HG03045 (cell line): ENCODE results near the gene C17orf107.
A peak's percentile ranks its signal among the peaks of the same experiment; 100 is the strongest.

ENCODE experiments used
- ATAC-seq: cut with Tn5 transposase; IDR thresholded peaks from one replicate; pipeline ENCODE4 v1.9.1; 2021; ENCODE audit warnings: mild to moderate bottlenecking, moderate library complexity; ENCODE audit not compliant: unreplicated experiment

Gene C17orf107

GRCh38 chr17:4934173-4934979, 35.0 kb downstream of the C17orf107 start:
- no peak for ATAC-seq

GRCh38 chr17:4935650-4936049, 36.3 kb downstream of the C17orf107 start:
- ATAC-seq: no peak

- no peak for ATAC-seq
These were observed 37.1 kb downstream of the C17orf107 start for GRCh38 chr17:4936436-4936835.

GRCh38 chr17:4937553-4937952, 38.2 kb downstream of the C17orf107 start:
- no peak for ATAC-seq

GRCh38 chr17:4938069-4938491, 38.7 kb downstream of the C17orf107 start:
- no peak for ATAC-seq

GRCh38 chr17:4938688-4939545, 39.6 kb downstream of the C17orf107 start:
- ATAC-seq: no peak

- peak; percentile 28 for ATAC-seq
These were observed 40.1 kb downstream of the C17orf107 start for GRCh38 chr17:4939546-4939795.

GRCh38 chr17:4939796-4940554, 40.6 kb downstream of the C17orf107 start, which contains the start of the genes RNF167 and SLC25A11:
Gene RNF167, plus strand, starts transcription at chr17:4940268. Its CDS starts 642 bp downstream, at chr17:4940910.
Gene SLC25A11, minus strand, starts transcription at chr17:4940046. Its CDS starts 136 bp downstream, at chr17:4939910.
- ATAC-seq: peak; percentile 71

GRCh38 chr17:4940555-4941318, 41.4 kb downstream of the C17orf107 start:
- ATAC-seq: peak; percentile 21

GRCh38 chr17:4941319-4941610, 41.9 kb downstream of the C17orf107 start:
- ATAC-seq: no peak

- ATAC-seq: no peak
These were observed 43.6 kb downstream of the C17orf107 start for GRCh38 chr17:4942760-4943508.

- ATAC-seq: no peak
These were observed 44.8 kb downstream of the C17orf107 start for GRCh38 chr17:4944163-4944553.

- no peak for ATAC-seq
These were observed 45.3 kb downstream of the C17orf107 start for GRCh38 chr17:4944554-4945175.

GRCh38 chr17:4945176-4945943, 46.0 kb downstream of the C17orf107 start:
- ATAC-seq: no peak

- no peak for ATAC-seq
These were observed 46.6 kb downstream of the C17orf107 start for GRCh38 chr17:4945944-4946280.

GRCh38 chr17:4946312-4946976, 47.1 kb downstream of the C17orf107 start:
- ATAC-seq: no peak

- ATAC-seq: no peak
These were observed 47.7 kb downstream of the C17orf107 start for GRCh38 chr17:4947010-4947410.

- ATAC-seq: peak; percentile 21
These were observed 48.3 kb downstream of the C17orf107 start for GRCh38 chr17:4947411-4948165.
